Activated naive CD4-positive, alpha-beta T cell treated with anti-CD3 and anti-CD28 coated beads for 36 hours (primary cell): ENCODE measurements around the gene DHFR2. TPM values are rescaled to one million over a fixed set of nuclear protein-coding genes. Genes with fewer than 3 reads are reported as not detected.

Source experiments
- CTCF ChIA-PET: fragments of 350-600 bp; sonication (Branson Sonifier 250); formaldehyde crosslinking; loops from one replicate; lab custom pipeline; 2021; ENCODE audit warnings: antibody characterized with exemption; lab: Charles Lee
- DNase-seq: peaks from one replicate; pipeline ENCODE4 v3.0.0-alpha.2; 2020
- H3K27ac Mint-ChIP-seq: one replicate; pipeline ENCODE4 v1.8.0; 2021; ENCODE audit warnings: mild to moderate bottlenecking, mixed read lengths
- H3K27me3 Mint-ChIP-seq: one replicate; pipeline ENCODE4 v1.8.0; 2021; ENCODE audit warnings: low read depth, mixed read lengths
- H3K36me3 Mint-ChIP-seq: one replicate; pipeline ENCODE4 v1.8.0; 2021; ENCODE audit warnings: low read depth, mixed read lengths
- H3K4me1 Mint-ChIP-seq: one replicate; pipeline ENCODE4 v1.8.0; 2021; ENCODE audit warnings: low read depth, mixed read lengths
- H3K4me3 Mint-ChIP-seq: one replicate; pipeline ENCODE4 v1.8.0; 2021; ENCODE audit warnings: mild to moderate bottlenecking, moderate library complexity, mixed read lengths
- H3K9me3 Mint-ChIP-seq: one replicate; pipeline ENCODE4 v1.8.0; 2021; ENCODE audit warnings: mixed read lengths
- intact Hi-C: fragments of 100-400 bp; cut with micrococcal nuclease; formaldehyde crosslinking; loops from one replicate; pipeline ENCODE4 v1.15.1; 2023
- total RNA-seq, 2 experiments: library from RNA; stranded (reverse); gene quantifications; one replicate each; pipeline ENCODE4 v1.2.3, GENCODE V29; 2021

The DHFR2 gene
- total RNA-seq, 2 experiments from 2014 or later = 4.5 to 5.3 TPM

- CTCF ChIA-PET = interaction anchor here (0.6 to 0.7 kb wide), 2 partner anchors 30 to 42 kb away, joined by 3 read pairs; partner anchors contain the start of genes DHFR2 and NSUN3
Observed at GRCh38 chr3:94020293-94020692, 42.4 kb downstream of the DHFR2 start.

GRCh38 chr3:94019659-94020058, 43.1 kb downstream of the DHFR2 start:
- CTCF ChIA-PET = interaction anchor here (0.6 kb wide), 1 partner anchor 30 kb away, joined by 3 read pairs; no protein-coding TSS in a partner anchor
- H3K4me3 Mint-ChIP-seq = no peak overlapping the region
- intact Hi-C loops = no loop called here
- H3K27ac Mint-ChIP-seq = no peak overlapping the region
- DNase-seq = no peak
- peaks cover 6% of the 10 kb centered on the region for H3K4me1 Mint-ChIP-seq
- no peaks in the 10 kb centered on the region for H3K9me3 Mint-ChIP-seq
- no peaks in the 10 kb centered on the region for H3K27me3 Mint-ChIP-seq
- peaks cover 5% of the 10 kb centered on the region for H3K36me3 Mint-ChIP-seq

More at GRCh38 chr3:94020293-94020692, 42.4 kb downstream of the DHFR2 start:
- no peaks in the 10 kb centered on the region for H3K4me1 Mint-ChIP-seq
- peaks cover 5% of the 10 kb centered on the region for H3K36me3 Mint-ChIP-seq
- intact Hi-C loops = no loop called here
- H3K27me3 Mint-ChIP-seq = no peaks in the 10 kb centered on the region
- DNase-seq = no peak
- H3K9me3 Mint-ChIP-seq = no peaks in the 10 kb centered on the region
- no peak overlapping the region for H3K4me3 Mint-ChIP-seq
- H3K27ac Mint-ChIP-seq = no peak overlapping the region

GRCh38 chr3:94015025-94015424, 47.7 kb downstream of the DHFR2 start:
- CTCF ChIA-PET = interaction anchor here (0.6 to 1.8 kb wide), 6 partner anchors 8 to 90 kb away, joined by 3 to 4 read pairs (median 4); no protein-coding TSS in a partner anchor
- intact Hi-C loops = no loop called here
- no peak overlapping the region for H3K4me3 Mint-ChIP-seq
- no peaks in the 10 kb centered on the region for H3K9me3 Mint-ChIP-seq
- H3K27ac Mint-ChIP-seq = no peak overlapping the region
- H3K36me3 Mint-ChIP-seq = peaks cover 8% of the 10 kb centered on the region
- H3K4me1 Mint-ChIP-seq = peaks cover 28% of the 10 kb centered on the region
- H3K27me3 Mint-ChIP-seq = no peaks in the 10 kb centered on the region
- no peak for DNase-seq

GRCh38 chr3:94012185-94012584, 50.5 kb downstream of the DHFR2 start:
- no peak overlapping the region for H3K4me3 Mint-ChIP-seq
- no peaks in the 10 kb centered on the region for H3K9me3 Mint-ChIP-seq
- H3K36me3 Mint-ChIP-seq = peaks cover 6% of the 10 kb centered on the region
- H3K27me3 Mint-ChIP-seq = no peaks in the 10 kb centered on the region
- peaks cover 35% of the 10 kb centered on the region for H3K4me1 Mint-ChIP-seq
- intact Hi-C loops = no loop called here
- CTCF ChIA-PET = interaction anchor here (0.6 kb wide), 1 partner anchor 56 kb away, joined by 3 read pairs; no protein-coding TSS in a partner anchor
- H3K27ac Mint-ChIP-seq = no peak overlapping the region
- no peak for DNase-seq

- H3K9me3 Mint-ChIP-seq = no peaks in the 10 kb centered on the region
- no peaks in the 10 kb centered on the region for H3K27me3 Mint-ChIP-seq
- H3K27ac Mint-ChIP-seq = peak overlapping the region; percentile 36
- intact Hi-C loops = loop anchor here (1.0 to 2.0 kb wide), 4 partner anchors 26 to 58 kb away; partner anchors contain the start of genes ARL13B and DHFR2
- CTCF ChIA-PET = interaction anchor here (0.6 to 2.8 kb wide), 4 partner anchors 17 to 58 kb away, joined by 3 to 12 read pairs (median 3); partner anchors contain the start of gene ARL13B
- no peak for DNase-seq
- peaks cover 3% of the 10 kb centered on the region for H3K36me3 Mint-ChIP-seq
- no peak overlapping the region for H3K4me3 Mint-ChIP-seq
- H3K4me1 Mint-ChIP-seq = peaks cover 35% of the 10 kb centered on the region
Observed at GRCh38 chr3:94011233-94011711, 51.4 kb downstream of the DHFR2 start.

GRCh38 chr3:94009608-94010007, 53.1 kb downstream of the DHFR2 start:
- peaks cover 28% of the 10 kb centered on the region for H3K4me1 Mint-ChIP-seq
- no peak overlapping the region for H3K27ac Mint-ChIP-seq
- CTCF ChIA-PET = interaction anchor here (2.8 kb wide), 1 partner anchor 60 kb away, joined by 12 read pairs; no protein-coding TSS in a partner anchor
- no peaks in the 10 kb centered on the region for H3K27me3 Mint-ChIP-seq
- H3K4me3 Mint-ChIP-seq = no peak overlapping the region
- intact Hi-C loops = loop anchor here (2.0 kb wide), 1 partner anchor 27 kb away; no protein-coding TSS in a partner anchor
- DNase-seq = no peak
- no peaks in the 10 kb centered on the region for H3K9me3 Mint-ChIP-seq
- peaks cover 2% of the 10 kb centered on the region for H3K36me3 Mint-ChIP-seq

- DNase-seq = no peak
- H3K27me3 Mint-ChIP-seq = no peaks in the 10 kb centered on the region
- no peaks in the 10 kb centered on the region for H3K9me3 Mint-ChIP-seq
- H3K4me3 Mint-ChIP-seq = no peak overlapping the region
- H3K36me3 Mint-ChIP-seq = no peaks in the 10 kb centered on the region
- H3K27ac Mint-ChIP-seq = no peak overlapping the region
- H3K4me1 Mint-ChIP-seq = peaks cover 27% of the 10 kb centered on the region
- intact Hi-C loops = no loop called here
- CTCF ChIA-PET = interaction anchor here (0.6 to 1.2 kb wide), 3 partner anchors 54 to 93 kb away, joined by 4 to 6 read pairs (median 5); partner anchors contain the start of genes DHFR2 and NSUN3
Observed at GRCh38 chr3:94008253-94008652, 54.5 kb downstream of the DHFR2 start.

Other genes starting within 250 kb of the DHFR2 start
- under 1 TPM; 0.55 to 0.94 TPM for gene PROS1, start 89.0 kb downstream of the DHFR2 start, total RNA-seq
- 1 to 10 TPM; 8.0 to 8.3 TPM for gene ARL13B, start 82.8 kb downstream of the DHFR2 start, total RNA-seq
- gene STX19, start 34.3 kb downstream of the DHFR2 start, total RNA-seq = not detected
- 10 to 100 TPM; 10.9 to 15.8 TPM for gene NSUN3, start 145 bp upstream of the DHFR2 start, total RNA-seq